Neural cell (in vitro differentiated cells): Measurements from ENCODE around the gene PTH1R.

ENCODE experiments used
- CTCF ChIP-seq: fragments of 450-650 bp; IDR thresholded peaks from 2 replicates; pipeline ENCODE4 v1.5.1; 2014; ENCODE audit warnings: antibody characterized with exemption, mild to moderate bottlenecking, moderate library complexity; ENCODE audit not compliant: poor library complexity, severe bottlenecking
- EP300 ChIP-seq: fragments of 450-650 bp; conservative IDR thresholded peaks from 2 replicates; pipeline ENCODE4 v1.6.1; 2014; ENCODE audit warnings: antibody characterized with exemption, mild to moderate bottlenecking, moderate library complexity; ENCODE audit not compliant: poor library complexity, severe bottlenecking
- EZH2 ChIP-seq: fragments of 200-600, 300-800 bp; shearing (Covaris generic), sonication (generic); IDR thresholded peaks from 2 replicates; pipeline ENCODE4 v1.6.1; 2014; ENCODE audit warnings: antibody characterized with exemption, low read length, borderline replicate concordance, mild to moderate bottlenecking; ENCODE audit not compliant: insufficient read depth, poor library complexity, severe bottlenecking
- MXI1 ChIP-seq: fragments of 450-650 bp; conservative IDR thresholded peaks from 2 replicates; pipeline ENCODE4 v1.6.1; 2014; ENCODE audit warnings: antibody characterized with exemption, mild to moderate bottlenecking; ENCODE audit not compliant: poor library complexity, severe bottlenecking
- RAD21 ChIP-seq: fragments of 450-650 bp; conservative IDR thresholded peaks from 2 replicates; pipeline ENCODE4 v1.6.1; 2014; ENCODE audit warnings: antibody characterized with exemption, mild to moderate bottlenecking, moderate library complexity

- TF ChIP-seq CTCF (no peak), MXI1 (no peak), EZH2 (no peak), EP300 (no peak), RAD21 (no peak)
Observed at GRCh38 chr3:46887980-46888494, 10.5 kb downstream of the PTH1R start.
